GM19023 (cell line): ENCODE results near the gene ZGPAT.

ENCODE experiments used
- ATAC-seq: cut with Tn5 transposase; IDR thresholded peaks from one replicate; pipeline ENCODE4 v1.9.1; 2021; ENCODE audit warnings: mild to moderate bottlenecking, moderate library complexity; ENCODE audit not compliant: unreplicated experiment

Gene ZGPAT

DNA sequence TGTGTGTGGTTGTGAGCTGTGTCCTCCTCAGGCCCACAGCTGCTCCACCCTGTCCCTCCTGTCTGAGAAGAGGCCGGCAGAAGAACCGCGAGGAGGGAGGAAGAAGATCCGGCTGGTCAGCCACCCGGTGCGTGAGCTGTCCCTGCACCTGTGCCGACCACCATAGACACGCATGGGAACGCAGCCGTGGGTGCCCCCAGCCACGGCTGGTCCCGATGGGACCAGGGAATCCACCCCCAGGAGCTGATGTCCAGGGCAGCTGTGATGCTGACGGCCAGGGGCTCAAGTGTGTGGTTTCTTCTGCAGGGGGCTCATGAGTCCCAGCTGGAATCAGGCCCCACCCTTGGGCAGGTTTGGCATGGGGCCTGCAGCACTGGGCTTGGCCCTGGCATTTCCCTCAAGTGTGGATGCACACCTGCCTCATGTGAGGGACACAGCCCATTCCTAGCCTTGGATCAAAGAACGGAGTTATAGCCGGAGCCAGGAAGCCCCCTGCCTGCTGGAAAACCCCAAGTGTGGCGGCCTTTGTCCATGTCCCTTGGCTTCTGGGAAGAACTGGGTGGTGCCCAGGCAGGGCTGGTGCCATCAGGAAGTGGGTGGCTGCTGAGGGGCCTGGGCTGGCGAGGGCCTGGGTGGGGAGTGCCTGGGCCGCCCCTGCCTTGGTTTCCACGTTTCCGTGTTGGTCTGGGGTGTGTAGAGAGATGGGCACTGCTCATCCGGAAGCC lies 16.0 kb upstream of the ZGPAT start:
- no peak for ATAC-seq

DNA sequence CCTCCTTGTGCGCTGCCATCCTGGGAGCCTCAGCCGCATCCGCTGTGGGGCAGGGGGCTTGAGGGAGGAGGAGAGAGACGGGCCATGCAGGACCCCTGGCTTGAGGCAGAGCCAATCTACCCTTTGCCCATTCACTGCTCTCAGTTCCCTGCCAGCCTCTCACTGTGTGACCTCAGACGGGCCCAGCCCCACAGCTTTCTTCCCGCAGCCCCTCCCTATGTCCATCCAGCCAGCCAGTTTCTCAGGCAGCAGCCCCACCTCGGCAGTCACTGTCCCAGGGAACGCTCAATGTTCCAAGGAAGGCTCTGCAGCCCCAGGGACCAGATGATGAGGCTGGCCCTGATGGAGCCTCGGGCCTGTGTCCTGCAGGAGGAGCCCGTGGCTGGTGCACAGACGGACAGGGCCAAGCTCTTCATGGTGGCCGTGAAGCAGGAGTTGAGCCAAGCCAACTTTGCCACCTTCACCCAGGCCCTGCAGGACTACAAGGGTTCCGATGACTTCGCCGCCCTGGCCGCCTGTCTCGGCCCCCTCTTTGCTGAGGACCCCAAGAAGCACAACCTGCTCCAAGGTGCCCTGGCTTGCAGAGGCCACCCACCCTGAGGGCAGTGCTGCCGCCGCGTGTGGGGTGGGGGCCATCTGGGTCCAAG lies 15.3 kb upstream of the ZGPAT start:
- no peak for ATAC-seq

DNA sequence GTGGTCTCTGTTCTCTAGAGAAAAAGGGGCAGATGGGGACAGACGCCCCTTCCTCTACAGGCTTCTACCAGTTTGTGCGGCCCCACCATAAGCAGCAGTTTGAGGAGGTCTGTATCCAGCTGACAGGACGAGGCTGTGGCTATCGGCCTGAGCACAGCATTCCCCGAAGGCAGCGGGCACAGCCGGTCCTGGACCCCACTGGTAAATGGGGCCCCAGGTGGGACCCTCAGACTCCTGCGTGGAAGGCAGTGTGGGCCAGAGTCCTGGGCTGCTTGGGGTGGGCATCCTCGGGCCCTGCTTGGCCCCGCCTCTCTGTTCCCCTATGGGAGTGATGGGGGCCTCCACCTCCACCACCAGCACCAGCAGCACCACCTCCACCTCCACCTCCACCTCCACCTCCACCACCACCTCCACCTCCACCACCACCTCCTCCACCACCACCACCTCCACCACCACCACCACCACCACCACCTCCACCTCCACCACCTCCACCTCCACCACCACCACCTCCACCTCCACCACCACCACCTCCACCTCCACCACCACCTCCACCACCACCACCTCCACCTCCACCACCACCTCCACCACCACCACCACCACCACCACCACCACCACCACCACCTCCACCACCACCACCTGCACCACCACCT lies 14.6 kb upstream of the ZGPAT start:
- no peak for ATAC-seq

DNA sequence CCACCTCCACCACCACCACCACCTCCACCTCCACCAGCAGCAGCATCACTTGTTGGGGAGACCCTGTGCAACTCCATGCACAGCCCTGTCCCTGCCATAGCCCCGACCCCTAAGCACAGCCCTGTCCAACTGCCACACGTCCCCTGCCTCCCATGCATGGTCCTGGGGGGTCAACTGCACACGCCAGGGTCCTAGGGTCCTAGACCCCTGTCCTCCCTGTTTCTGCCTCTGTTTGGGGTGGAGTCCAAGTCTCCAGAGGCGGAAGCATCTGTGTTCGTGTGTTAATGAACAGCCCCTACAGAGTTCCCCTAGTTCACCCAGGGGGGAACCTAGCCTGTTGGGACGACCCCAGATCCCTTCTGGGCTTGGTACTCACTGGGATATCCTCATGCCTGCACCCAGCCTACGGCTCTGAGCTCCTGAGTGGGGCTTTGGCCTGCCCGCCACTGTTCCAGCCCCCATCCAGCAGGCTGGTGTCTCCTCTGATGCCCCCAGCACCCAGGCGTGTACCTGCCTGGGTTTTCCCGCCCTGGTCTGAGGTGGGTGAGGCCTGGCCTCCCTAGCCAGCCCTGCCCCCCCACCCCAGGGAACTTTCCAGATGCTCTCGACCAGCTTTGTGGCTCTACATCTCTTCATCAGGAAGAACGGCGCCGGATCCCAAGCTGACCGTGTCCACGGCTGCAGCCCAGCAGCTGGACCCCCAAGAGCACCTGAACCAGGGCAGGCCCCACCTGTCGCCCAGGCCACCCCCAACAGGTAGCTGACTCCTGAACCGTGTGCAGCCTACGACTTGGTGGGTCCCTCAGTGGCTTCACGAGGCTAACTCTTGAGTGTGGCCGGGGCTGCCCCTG lies 13.9 kb upstream of the ZGPAT start:
- ATAC-seq, result no peak

DNA sequence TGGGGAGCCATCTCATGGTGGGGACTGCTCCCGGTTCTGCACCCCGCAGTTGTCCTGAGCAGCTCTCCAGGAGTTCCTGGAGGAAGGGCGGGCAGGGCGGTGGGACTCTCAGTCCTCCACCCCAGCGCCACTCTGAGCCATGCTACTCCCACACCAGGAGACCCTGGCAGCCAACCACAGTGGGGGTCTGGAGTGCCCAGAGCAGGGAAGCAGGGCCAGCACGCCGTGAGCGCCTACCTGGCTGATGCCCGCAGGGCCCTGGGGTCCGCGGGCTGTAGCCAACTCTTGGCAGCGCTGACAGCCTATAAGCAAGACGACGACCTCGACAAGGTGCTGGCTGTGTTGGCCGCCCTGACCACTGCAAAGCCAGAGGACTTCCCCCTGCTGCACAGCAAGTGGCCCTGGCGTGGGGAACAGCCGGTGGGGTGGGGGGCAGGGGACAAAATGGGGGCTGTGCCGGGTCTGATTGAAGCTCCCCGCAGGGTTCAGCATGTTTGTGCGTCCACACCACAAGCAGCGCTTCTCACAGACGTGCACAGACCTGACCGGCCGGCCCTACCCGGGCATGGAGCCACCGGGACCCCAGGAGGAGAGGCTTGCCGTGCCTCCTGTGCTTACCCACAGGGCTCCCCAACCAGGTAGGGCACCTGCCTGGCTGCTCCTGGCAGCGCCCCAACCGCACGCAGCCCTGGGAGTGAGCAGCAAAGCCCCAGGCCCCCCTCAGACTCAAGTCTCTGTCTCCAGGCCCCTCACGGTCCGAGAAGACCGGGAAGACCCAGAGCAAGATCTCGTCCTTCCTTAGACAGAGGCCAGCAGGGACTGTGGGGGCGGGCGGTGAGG lies 13.0 kb upstream of the ZGPAT start:
- no peak for ATAC-seq

DNA sequence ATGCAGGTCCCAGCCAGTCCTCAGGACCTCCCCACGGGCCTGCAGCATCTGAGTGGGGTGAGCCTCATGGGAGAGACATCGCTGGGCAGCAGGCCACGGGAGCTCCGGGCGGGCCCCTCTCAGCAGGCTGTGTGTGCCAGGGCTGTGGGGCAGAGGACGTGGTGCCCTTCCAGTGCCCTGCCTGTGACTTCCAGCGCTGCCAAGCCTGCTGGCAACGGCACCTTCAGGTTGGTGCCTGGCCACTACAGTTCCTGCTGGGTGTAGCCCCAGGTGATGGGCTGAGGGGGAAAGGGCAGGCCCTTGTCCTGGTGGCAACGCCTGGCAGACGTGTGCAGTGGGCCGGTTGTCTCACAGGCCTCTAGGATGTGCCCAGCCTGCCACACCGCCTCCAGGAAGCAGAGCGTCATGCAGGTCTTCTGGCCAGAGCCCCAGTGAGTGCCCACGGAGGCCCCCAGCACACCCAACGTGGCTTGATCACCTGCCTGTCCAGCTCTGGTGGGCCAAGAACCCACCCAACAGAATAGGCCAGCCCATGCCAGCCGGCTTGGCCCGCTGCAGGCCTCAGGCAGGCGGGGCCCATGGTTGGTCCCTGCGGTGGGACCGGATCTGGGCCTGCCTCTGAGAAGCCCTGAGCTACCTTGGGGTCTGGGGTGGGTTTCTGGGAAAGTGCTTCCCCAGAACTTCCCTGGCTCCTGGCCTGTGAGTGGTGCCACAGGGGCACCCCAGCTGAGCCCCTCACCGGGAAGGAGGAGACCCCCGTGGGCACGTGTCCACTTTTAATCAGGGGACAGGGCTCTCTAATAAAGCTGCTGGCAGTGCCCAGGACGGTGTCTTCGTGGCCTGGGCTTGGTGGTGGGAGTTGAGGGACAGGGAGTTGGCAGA lies 12.2 kb upstream of the ZGPAT start:
- ATAC-seq, result no peak

DNA sequence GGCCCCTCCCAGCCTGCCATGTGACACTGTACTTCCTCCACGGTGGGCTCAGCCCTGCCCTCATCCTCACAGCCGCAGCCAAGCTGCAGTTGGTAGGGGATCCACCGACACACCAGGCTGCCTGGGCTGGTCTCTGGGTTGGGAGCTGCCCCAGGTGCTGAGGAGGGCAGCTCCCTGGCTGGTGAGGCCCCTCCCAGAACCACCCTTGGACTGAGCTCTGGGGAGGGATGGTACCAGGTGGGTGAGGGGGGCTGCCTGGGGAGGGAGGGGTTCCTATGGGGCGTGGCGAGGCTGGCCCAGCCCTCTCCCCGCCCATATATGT lies 11.6 kb upstream of the ZGPAT start:
- no peak for ATAC-seq

DNA sequence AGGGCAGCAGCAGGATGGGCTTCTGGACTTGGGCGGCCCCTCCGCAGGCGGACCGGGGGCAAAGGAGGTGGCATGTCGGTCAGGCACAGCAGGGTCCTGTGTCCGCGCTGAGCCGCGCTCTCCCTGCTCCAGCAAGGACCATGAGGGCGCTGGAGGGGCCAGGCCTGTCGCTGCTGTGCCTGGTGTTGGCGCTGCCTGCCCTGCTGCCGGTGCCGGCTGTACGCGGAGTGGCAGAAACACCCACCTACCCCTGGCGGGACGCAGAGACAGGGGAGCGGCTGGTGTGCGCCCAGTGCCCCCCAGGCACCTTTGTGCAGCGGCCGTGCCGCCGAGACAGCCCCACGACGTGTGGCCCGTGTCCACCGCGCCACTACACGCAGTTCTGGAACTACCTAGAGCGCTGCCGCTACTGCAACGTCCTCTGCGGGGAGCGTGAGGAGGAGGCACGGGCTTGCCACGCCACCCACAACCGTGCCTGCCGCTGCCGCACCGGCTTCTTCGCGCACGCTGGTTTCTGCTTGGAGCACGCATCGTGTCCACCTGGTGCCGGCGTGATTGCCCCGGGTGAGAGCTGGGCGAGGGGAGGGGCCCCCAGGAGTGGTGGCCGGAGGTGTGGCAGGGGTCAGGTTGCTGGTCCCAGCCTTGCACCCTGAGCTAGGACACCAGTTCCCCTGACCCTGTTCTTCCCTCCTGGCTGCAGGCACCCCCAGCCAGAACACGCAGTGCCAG lies 11.0 kb upstream of the ZGPAT start, which contains the start of gene TNFRSF6B:
Gene TNFRSF6B (plus strand): TSS at position 25 of the 729 bp plus-strand sequence. CDS start 116 bp downstream, at position 141.
- no peak for ATAC-seq

DNA sequence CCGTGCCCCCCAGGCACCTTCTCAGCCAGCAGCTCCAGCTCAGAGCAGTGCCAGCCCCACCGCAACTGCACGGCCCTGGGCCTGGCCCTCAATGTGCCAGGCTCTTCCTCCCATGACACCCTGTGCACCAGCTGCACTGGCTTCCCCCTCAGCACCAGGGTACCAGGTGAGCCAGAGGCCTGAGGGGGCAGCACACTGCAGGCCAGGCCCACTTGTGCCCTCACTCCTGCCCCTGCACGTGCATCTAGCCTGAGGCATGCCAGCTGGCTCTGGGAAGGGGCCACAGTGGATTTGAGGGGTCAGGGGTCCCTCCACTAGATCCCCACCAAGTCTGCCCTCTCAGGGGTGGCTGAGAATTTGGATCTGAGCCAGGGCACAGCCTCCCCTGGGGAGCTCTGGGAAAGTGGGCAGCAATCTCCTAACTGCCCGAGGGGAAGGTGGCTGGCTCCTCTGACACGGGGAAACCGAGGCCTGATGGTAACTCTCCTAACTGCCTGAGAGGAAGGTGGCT lies 10.4 kb upstream of the ZGPAT start:
- no peak for ATAC-seq

DNA sequence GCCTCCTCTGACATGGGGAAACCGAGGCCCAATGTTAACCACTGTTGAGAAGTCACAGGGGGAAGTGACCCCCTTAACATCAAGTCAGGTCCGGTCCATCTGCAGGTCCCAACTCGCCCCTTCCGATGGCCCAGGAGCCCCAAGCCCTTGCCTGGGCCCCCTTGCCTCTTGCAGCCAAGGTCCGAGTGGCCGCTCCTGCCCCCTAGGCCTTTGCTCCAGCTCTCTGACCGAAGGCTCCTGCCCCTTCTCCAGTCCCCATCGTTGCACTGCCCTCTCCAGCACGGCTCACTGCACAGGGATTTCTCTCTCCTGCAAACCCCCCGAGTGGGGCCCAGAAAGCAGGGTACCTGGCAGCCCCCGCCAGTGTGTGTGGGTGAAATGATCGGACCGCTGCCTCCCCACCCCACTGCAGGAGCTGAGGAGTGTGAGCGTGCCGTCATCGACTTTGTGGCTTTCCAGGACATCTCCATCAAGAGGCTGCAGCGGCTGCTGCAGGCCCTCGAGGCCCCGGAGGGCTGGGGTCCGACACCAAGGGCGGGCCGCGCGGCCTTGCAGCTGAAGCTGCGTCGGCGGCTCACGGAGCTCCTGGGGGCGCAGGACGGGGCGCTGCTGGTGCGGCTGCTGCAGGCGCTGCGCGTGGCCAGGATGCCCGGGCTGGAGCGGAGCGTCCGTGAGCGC lies 9.8 kb upstream of the ZGPAT start:
- ATAC-seq, result no peak

DNA sequence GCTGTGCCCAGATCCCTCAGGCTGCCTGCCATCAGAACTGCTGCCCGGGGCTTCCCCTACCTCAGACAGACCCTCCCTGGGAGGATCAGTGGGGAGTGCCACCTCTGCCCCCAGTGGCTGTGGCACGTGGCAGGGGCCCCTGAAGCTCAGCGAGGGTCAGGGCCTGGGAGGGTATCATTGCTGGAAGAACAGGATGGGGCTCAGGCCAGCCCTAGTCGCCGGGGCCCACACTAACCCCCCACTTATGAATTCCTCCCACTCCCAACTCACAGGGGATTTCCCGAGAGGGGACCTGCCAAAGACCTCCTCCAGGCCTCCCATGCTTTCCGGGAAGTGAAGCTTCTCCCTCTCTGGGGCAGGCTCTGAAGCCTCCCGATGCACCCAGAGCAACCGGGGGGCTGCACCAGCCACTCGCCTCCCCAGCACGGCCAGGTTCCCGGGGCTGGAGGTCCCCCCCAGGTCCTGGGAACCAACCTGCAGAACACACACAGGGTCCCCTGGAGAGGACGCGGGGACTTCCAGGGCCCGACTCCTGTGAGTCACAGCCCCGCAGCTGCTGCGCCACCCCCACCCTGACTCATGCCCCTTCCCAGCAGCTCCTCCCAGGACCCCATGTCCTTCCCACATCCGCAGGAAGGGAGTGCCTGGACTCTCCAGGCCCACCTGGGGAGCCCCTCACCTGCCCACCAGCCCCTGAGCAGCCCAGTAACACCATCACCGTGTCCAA lies 8.9 kb upstream of the ZGPAT start:
- no peak for ATAC-seq

DNA sequence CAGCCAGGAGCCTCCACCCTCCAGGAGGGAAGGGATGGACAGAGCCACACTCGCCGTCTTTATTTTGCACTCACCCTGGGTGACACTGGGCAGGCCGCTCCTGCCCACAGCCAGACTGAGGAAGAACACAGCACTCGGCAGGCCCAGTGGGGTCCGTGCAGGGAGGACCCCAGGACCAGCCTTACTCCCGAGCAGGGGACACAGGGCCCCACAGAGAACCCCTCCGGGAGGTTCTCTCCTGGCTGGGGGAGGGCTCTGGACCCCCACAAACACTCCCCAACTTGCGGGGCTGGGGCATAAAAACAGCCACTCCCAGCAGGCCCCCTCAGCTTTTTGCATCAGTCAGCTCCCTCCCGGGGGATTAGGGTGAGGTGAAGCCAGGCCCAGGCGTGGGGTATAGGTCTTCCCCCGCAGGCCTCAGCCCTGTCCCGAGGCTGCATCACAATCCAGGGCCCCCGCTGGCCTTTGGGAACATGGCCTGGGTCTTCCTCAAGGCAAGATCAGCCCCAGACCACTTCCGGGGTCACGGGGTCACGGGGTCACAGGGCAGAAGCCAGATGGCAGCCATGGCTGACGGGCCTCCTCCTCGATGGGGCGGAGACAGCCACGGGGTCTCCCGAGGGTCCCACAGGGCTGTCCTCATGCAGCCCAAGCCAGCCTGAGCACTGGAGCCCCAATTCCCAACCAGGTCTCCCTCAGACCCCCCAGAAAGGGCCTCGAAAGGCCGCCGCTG lies 8.2 kb upstream of the ZGPAT start:
- ATAC-seq, result no peak

DNA sequence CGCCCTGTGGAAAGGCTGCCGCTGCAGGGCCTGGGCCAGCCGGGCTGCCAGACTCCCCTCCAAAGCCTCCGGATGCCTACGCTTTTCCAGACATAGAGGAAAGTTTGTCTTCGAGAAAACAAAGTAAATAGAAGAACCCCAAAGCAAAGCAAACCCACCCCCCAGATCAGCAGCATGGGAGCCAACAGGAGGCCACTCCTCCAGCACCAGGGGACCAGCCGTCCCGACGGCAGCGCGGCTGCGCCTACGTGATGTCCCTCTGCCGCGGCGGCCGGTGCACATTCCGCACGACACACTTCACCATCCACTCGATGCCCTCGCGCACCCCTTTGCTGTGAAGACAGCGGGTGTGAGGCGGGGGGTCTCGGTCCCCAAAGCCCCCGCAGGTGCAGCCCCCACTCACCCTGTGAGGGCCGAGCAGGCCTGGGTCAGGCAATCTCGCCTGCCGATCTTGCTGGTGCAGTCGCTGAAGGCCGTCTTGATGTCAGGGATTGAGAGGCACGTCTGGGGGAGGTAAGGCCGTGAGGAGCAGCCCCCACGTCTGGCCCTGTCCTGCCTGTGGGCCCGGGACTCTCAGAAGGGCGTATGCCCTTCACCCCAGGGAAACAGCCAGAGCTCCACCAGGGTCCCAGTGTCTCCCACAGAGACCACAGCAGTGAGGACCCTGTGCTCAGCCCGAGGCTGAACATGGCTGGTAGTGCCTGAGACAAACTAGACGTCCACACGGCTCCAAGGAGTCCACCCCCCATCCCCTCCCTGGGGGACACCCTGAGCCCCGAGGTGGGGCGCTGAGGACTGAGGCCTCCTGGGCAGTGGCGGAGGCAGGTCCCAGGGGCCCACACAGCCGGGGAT lies 7.4 kb upstream of the ZGPAT start:
- no peak for ATAC-seq

DNA sequence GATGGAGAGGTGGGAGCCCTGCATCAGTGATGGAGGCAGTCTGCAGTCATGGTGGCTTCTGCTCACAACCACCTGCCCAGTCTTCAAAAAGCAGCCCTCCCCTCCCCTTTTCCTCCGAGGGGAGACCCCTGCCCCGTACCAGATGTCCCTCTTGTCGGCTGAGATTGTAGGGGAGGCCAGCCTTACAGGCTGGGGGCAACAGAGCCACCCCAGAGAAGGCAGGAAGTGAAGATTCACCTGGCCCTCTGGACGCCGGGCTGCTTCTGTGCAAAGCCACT lies 6.8 kb upstream of the ZGPAT start:
- no peak for ATAC-seq

DNA sequence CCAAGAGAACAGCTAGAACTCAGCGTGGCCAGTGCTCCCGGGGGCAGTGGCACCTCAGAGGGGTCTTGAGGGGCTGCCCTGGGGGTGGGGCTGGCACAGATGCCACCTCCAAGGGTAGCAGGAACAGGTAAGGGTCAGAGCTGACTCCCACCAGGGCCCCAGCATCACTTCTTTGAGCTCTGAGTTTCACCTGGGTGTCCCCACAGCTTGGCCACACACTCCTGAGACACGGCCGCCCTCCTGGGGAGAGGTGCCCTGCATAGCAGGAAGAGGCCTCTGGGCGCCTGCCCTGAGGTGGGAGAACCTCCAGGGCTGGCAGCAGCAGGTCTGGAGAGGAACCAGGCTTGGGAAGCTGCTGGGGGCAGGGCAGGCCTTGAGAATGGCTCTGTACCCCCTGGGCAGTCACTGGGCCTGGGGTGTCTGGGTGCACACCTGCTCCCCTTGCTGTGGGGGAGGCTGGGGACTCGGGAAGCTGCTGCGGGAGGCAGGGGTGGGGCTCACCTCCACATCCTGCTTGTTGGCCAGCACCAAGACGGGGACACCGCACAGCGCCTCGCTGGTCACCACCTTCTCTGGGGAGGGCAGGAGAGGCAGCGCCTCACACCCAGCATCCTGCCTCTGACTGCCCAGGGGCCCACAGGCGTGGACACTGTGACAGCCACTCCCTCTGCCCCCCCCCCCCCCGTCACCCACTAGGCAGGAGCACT lies 6.4 kb upstream of the ZGPAT start:
- no peak for ATAC-seq
